ENCODE measurements around the gene CREM. TPM values are rescaled to one million over a fixed set of nuclear protein-coding genes. Genes with fewer than 3 reads are reported as not detected.

The CREM gene
- total RNA-seq, 1 donor from 2014 or later = 28.6 TPM

DNA sequence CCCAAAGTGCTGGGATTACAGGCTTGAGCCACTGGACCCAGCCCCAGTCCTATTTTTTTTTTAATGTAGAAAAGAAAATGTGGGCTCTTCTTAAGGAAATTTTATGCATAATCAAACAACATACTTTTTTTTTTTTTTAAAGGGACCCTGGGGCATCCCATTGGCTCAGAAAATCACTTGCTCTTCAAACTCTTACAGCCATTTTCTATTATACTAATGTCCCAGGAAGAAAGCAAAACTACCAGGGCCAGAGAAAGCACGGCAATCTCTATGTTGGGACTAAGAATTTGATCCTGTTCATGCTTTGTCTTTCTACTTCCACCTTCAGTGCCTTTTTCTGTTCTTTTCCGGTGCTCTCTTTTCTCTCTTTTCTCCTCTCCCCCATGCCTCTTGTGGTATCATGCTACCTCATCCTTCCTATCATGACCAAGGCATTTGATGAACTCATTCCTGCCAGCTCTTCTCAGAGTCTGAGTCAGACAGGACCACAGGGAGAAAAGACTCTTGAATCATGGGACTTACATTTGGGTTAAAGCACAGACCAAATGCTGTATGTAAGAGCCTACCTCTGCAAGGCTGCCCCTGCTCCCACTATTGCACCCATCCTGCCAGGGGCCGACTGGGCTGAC, 133.2 kb downstream of the CREM start:
- Mint-ChIP-seq H3K4me1 (ENCODE audit: low read depth, unreplicated experiment) (no peaks in the 10 kb centered on the region), H3K27me3 (ENCODE audit: unreplicated experiment) (no peaks in the 10 kb centered on the region), H3K36me3 (ENCODE audit: unreplicated experiment) (peaks cover 21% of the 10 kb centered on the region), H3K4me3 (ENCODE audit: unreplicated experiment) (no peak overlapping the region), H3K9me3 (ENCODE audit: unreplicated experiment) (peaks cover 12% of the 10 kb centered on the region), H3K27ac (ENCODE audit: unreplicated experiment) (no peak overlapping the region)
- TF ChIP-seq, protein P1, sequence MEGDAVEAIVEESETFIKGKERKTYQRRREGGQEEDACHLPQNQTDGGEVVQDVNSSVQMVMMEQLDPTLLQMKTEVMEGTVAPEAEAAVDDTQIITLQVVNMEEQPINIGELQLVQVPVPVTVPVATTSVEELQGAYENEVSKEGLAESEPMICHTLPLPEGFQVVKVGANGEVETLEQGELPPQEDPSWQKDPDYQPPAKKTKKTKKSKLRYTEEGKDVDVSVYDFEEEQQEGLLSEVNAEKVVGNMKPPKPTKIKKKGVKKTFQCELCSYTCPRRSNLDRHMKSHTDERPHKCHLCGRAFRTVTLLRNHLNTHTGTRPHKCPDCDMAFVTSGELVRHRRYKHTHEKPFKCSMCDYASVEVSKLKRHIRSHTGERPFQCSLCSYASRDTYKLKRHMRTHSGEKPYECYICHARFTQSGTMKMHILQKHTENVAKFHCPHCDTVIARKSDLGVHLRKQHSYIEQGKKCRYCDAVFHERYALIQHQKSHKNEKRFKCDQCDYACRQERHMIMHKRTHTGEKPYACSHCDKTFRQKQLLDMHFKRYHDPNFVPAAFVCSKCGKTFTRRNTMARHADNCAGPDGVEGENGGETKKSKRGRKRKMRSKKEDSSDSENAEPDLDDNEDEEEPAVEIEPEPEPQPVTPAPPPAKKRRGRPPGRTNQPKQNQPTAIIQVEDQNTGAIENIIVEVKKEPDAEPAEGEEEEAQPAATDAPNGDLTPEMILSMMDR (IDR thresholded peaks at IDR 0.05; ENCODE audit: partially characterized antibody, unreplicated experiment) = no peak
- no peak for DNase-seq

- H3K27me3 Mint-ChIP-seq (ENCODE audit: unreplicated experiment) = no peaks in the 10 kb centered on the region
Observed at GRCh38 chr10:35262436-35262835, 135.8 kb downstream of the CREM start.

More at GRCh38 chr10:35262436-35262835, 135.8 kb downstream of the CREM start:
- Mint-ChIP-seq H3K9me3 (ENCODE audit: unreplicated experiment) (peaks cover 8% of the 10 kb centered on the region), H3K27ac (ENCODE audit: unreplicated experiment) (no peak overlapping the region), H3K4me3 (ENCODE audit: unreplicated experiment) (no peak overlapping the region), H3K4me1 (ENCODE audit: low read depth, unreplicated experiment) (no peaks in the 10 kb centered on the region), H3K36me3 (ENCODE audit: unreplicated experiment) (peaks cover 6% of the 10 kb centered on the region)
- TF ChIP-seq, protein P1 (IDR thresholded peaks at IDR 0.05; ENCODE audit: partially characterized antibody, unreplicated experiment) = no peak
- no peak for DNase-seq

Small RNA genes lying within 50 kb of the gene (microRNA-seq; reads per million reads assigned to microRNA genes)
- gene MIR3611 (ENCODE audit: unreplicated experiment) = 1.1 reads per million

Other genes with a start within 250 kb of the CREM start
- gene CUL2, start 36.5 kb upstream of the CREM start, total RNA-seq (ENCODE audit: unreplicated experiment) = 45.5 TPM
- 219 TPM for gene CCNY, start 209.7 kb downstream of the CREM start, total RNA-seq (ENCODE audit: unreplicated experiment)